PFSK-1 (cell line): ENCODE results near the gene PWWP2B.

Experiments
- FOXP2 ChIP-seq: optimal IDR thresholded peaks from 2 replicates; pipeline ENCODE3; 2011; ENCODE audit warnings: borderline replicate concordance, control low read depth, inconsistent platforms; ENCODE audit not compliant: insufficient read depth; ENCODE audit errors: extremely low read length, extremely low read depth
- POLR2AphosphoS5 ChIP-seq: IDR thresholded peaks from 2 replicates; pipeline ENCODE4 v1.6.1; 2012; ENCODE audit warnings: low read depth, mild to moderate bottlenecking, control low read depth, low read length, moderate library complexity
- REST ChIP-seq, 2 experiments: IDR thresholded peaks; 2 replicates each; pipeline versions ENCODE4 v1.6.1 to v1.8.0; 2011 to 2012; ENCODE audit warnings: low read depth in 2 of 2, low read length in 2 of 2, control low read depth in 1 of 2, inconsistent platforms in 1 of 2, mild to moderate bottlenecking in 1 of 2, moderate library complexity in 1 of 2; ENCODE audit not compliant: insufficient read depth in 1 of 2
- SIN3A ChIP-seq: IDR thresholded peaks from 2 replicates; pipeline ENCODE4 v1.6.1; 2012; ENCODE audit warnings: mild to moderate bottlenecking, low read length, moderate library complexity, borderline replicate concordance; ENCODE audit not compliant: insufficient read depth
- TAF1 ChIP-seq: IDR thresholded peaks from 2 replicates; pipeline ENCODE4 v1.6.1; 2012; ENCODE audit warnings: low read length, control low read depth, borderline replicate concordance; ENCODE audit not compliant: insufficient read depth

The PWWP2B gene

GRCh38 chr10:132350946-132351345 is 46.1 kb upstream of the PWWP2B start:
- no peak for TF ChIP-seq SIN3A
- no peak for TF ChIP-seq POLR2AphosphoS5
- no peak for TF ChIP-seq TAF1
- TF ChIP-seq REST (IDR thresholded peaks at IDR 0.05; ENCODE audit: insufficient read depth in 1 of 2, low read depth in 2 of 2, low read length in 2 of 2): no peak

GRCh38 chr10:132351611-132352010 is 45.4 kb upstream of the PWWP2B start:
- TF ChIP-seq TAF1 (no peak), REST (IDR thresholded peaks at IDR 0.05; ENCODE audit: insufficient read depth in 1 of 2, low read depth in 2 of 2, low read length in 2 of 2) (no peak), POLR2AphosphoS5 (no peak), FOXP2 (no peak), SIN3A (no peak)

DNA sequence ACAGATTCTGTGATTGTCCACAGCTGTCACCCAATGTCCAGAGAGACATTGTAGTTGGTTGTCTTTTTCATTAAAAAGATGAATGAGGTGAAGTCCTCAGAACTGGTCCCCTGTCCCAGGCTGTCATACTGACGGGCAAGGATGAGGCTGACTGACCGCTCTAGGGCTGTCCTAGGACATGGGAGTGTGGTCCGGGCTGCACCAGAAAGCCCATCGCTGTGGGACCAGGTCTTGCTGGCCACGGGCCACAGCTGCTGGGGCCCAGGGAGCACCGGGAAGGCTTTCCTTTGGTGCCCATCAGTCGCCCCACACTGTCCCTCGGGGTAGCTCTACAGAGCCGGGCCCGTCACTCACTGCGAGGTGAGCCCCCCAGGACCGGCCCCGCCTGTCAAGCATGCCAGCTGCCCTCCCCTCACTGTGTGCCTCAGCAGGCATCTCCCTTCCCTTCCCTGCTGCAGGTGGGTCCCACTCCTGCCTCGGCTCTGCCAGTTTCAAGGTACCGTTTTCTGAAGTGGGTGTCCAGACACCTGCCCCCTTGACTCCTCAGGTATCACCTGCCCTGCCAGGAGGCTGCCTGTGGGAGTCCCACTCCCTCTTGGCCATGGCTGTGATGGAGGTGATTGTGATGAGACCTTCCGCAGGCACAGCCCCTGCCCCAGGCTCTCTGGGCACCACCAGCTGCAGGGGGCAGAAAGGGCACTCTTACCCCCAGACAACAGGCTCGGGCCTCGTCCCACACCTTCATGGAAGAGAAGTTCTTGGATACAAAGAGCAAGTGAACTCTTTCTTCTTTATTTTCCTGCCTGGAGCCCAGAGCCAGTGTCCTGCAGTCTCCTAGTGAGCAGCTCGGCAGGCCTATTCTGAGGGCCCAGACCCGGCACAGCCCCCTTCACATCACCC is 43.3 kb upstream of the PWWP2B start:
- TF ChIP-seq TAF1 (no peak), REST (IDR thresholded peaks at IDR 0.05; ENCODE audit: insufficient read depth in 1 of 2, low read depth in 2 of 2, low read length in 2 of 2) (no peak), SIN3A (no peak), FOXP2 (no peak), POLR2AphosphoS5 (no peak)

DNA sequence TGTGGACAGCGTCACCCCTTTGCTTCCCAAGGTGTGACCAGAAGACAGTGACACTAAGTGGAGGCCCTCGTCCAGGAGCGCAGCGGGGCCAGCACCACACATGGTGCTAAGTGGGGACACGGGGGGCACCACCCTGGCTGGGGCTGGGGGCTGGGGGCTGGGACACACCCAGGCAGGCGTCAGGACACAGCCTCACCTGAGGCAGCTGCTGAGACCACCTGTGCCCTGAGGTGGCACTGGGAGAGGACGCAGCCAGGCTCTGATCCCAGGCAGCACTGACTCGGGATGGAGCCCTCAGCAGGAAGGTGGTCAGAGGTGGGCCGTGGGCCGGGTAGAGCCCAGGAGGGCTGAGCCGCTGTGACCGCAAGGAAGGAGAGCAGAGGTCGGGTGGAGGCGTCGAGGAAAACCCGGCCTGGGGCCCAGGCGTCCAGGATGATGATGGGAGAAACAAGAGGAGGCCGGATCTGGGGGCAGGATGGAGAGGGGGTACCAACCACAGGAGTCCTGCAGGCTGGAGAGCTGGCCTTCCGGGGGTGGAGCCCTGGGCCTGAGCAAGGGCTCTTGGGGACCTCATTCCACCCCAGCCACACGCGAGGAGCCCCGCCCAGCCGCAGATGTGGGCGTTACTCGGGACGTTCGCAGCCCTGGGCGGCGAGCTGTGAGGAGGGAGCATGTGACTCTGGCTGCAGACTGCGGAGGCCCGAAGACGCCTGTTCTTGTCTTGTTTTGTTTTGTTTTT is 42.5 kb upstream of the PWWP2B start:
- TF ChIP-seq FOXP2 (no peak), SIN3A (no peak), TAF1 (no peak), REST (IDR thresholded peaks at IDR 0.05; ENCODE audit: insufficient read depth in 1 of 2, low read depth in 2 of 2, low read length in 2 of 2) (no peak), POLR2AphosphoS5 (no peak)
